NOMO-1 (cell line): ENCODE measurements around the gene ARMC9.

Experiments
- DNase-seq, 2 experiments: peaks; one replicate each; lab custom pipeline; 2025; ENCODE audit not compliant: unreplicated experiment in 2 of 2; lab: John Stamatoyannopoulos, UW

ARMC9 gene, protein sequence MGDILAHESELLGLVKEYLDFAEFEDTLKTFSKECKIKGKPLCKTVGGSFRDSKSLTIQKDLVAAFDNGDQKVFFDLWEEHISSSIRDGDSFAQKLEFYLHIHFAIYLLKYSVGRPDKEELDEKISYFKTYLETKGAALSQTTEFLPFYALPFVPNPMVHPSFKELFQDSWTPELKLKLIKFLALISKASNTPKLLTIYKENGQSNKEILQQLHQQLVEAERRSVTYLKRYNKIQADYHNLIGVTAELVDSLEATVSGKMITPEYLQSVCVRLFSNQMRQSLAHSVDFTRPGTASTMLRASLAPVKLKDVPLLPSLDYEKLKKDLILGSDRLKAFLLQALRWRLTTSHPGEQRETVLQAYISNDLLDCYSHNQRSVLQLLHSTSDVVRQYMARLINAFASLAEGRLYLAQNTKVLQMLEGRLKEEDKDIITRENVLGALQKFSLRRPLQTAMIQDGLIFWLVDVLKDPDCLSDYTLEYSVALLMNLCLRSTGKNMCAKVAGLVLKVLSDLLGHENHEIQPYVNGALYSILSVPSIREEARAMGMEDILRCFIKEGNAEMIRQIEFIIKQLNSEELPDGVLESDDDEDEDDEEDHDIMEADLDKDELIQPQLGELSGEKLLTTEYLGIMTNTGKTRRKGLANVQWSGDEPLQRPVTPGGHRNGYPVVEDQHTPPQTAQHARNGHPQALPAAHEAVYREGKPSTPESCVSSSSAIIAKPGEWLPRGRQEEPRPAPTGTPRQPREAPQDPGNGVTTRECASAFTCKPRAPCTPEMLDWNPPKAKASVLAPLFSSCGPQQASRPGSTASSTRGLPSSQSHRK

DNA sequence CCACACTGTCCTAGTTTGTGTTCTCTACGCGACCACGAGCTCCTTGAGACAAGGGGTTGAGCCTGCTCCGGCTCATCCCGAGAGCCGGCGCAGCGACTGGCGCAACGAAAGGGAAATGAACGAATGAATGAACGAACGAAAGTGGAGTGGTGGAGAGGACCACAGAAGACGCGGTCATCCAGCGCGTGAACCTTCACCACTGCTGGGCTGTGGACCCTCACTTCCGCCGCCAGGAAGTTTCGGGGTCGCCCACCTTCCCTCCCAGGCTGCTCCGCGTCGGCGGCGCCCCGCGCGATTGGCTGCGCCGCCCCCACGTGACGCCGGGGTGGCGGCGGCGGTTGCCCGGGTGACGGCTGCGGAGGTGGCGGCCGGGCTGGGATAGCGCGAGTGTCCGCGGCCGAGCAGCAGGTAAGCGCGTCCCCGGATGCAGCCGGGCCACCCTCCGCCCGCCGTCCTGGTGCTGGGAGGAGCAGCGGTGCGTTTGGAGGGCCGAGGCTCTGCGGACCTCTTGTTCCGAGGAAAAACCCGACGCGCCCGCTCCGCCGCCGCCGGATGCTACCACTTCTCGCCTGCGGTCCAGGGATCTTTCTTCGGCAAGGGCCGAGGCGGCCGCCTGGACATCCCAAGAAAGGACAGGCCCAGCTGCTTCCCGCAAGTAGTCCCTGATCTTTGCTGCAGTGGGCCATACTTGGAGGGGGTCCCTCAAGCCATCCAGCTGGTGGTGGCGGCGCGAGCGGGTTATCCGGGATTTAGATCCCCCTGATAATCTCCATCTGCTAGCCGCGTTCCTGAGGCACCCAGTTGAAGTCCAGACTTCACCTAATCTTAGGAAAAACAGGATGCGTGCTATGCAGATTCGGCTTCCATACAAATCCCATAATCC lies at the start of gene ARMC9:
Gene ARMC9, plus strand, starts transcription at position 341 of the 883 bp plus-strand sequence. CDS start 7,608 bp downstream, outside the sequence.
- peak; percentile 40 to 62 for DNase-seq

DNA sequence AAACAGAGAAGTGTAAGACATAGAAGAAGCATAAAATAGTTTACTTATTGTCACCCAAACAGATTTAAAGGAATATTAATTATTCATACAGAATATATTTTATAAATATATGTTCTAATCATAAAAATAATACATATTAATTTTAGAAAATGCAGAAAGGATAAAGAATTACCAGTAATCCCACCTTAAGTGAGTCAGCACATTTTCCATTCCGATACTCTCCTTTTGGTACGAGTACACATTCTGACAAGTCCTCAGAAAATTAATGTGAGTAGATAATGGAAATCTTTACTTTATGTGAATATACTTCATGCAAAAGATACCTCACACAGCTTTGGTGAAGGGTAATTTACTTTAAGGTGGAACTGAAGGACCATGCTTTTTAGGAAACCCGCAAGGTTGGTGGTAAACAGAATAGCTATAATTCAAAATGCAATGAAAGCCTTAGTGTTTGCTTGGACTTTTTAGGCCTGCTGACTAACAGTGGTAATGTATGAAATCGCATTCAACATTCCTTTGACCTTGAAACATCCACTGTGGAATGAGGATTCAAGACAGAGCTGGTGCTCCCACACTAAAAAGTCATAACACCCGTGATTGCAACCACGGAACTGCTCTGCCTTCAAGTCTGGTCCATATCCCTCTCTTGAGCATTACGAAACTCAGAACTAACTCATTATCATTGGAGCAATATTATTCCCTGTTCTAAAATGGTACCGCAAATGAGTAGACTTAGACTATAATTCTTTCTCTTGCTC lies 45.5 kb upstream of the ARMC9 start:
- DNase-seq: no peak

DNA sequence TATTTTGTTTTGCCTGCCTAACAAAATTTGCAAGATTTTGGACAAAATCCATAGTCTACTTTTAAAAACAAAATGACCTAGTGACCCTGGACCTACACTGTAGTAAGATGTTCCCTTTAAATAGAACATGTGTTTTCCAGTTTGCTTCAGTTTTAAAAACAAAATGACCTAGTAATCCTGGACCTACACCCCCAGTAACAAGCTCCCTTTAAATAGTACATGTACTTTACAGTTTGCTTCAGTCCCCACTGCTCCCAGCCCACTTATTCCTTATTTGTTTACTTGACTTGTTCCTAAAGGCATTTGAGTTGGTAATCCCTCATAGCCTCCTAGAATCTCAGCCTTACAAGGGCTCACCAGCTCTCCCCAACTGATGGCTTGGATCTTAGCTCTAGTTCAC lies 39.1 kb upstream of the ARMC9 start:
- DNase-seq: no peak

DNA sequence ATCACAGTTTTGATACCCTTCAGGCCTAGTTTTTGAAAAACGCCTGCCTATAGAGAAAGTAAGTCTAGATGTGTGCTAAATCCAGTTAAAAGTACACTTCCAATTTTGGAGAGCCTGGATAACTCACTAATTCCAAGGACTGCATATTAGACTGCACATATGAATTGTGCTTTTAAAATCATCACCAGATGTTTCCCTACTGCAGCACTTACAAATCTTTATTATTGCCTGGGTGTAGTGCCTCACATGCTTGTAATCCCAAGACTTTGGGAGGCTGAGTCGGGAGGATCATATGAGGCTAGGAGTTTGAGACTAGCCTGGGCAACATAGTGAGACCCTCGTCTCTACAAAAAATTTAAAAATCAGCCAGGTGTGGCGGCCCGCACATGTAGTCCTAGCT lies 37.7 kb upstream of the ARMC9 start:
- no peak for DNase-seq

DNA sequence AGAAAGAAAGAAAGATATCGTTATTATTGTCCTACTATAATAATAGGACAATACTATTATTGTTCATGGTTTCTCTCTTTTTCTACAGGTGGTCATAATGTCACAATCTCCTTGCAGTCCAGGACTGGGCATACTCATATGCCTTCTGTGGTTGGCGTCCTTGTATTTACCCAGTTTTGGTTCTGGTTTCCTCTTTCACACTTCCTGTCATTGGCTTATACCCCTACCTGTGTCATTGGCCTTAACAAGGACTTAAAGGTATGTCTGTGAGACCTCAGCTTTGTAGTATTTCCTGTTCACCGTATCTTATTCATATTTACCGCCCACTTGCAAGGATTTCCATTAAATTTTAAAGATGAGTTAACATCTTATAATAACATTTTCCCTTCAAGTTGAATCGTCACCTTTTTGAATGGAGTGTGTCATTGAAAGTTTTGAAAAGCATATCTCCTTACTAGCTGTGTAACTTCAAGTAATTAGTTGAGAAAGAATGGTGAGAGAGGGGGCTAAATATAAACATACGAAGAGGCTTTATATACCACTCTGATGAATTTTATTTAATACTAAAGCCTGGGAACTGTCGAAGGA lies 37.1 kb upstream of the ARMC9 start:
- DNase-seq: peak in 1 of 2 experiments; percentile 45

DNA sequence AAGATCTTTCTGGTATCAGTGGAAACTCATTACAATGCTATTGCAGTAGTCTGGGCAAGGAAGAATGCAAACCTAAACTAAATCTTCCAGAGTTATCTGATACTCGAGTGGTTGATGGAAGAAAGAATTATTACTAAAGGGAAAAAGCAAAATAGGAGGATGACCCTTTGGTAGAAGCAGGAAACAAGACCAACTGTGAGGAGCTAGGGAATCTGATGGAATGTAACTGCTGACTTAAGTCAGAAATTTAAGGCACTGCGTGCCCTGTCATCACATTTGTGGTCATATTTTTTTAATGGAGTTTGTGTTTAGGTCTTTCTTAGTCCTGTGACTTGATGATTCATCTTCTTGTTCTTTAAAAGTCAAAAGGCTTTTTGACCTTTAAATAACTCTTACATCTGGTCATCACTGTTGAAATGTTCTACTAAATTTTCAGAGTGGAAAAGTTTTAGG lies 36.5 kb upstream of the ARMC9 start:
- peak in 1 of 2 experiments; percentile 5 for DNase-seq

DNA sequence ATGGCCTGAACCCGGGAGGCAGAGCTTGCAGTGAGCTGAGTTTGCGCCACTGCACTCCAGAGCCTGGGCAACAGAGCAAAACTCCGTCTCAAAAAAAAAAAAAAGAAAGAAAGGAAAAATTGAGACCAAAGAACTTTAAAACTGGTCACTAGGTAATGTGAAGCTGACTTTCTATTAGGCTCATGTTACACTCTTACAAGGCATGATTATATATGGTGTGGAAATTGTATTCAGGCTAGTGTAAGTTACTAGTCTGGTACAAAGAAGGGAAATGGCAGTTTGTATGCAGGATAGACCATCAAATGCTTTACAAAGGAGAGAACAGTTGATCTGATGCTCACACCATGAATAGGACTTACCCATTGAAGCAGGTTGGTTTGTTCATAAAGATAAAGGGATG lies 35.4 kb upstream of the ARMC9 start:
- no peak for DNase-seq

DNA sequence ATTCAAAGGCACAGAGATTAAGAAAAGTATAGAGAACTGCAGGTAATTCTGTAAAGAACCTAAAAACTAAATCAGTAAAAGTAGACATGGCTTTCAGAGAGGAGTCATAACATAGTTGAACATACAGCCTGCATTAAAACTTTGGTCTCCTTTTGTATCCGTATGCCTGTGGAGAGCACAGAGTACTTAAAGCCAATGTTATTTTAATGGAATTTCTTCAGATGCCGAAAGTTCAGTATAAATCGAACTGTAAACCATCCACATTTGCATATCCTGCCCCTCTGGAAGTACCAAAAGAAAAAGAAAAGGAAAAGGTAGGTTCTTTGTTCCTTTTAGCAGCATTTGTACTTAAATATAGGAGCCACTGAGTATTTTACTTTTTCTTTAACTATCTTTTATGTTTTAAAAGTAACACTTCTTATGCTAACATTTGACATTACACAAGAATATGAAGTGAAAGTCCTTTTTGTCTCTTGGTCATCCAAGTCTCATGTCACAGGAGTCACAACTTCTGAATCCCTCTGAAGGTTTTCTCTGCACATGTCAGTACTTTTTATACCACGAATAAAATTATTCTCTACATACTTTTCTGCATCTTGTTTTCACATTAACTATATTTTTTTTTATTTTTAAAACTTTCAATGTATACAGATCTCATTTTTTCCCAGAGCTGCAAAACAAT lies 34.9 kb upstream of the ARMC9 start:
- DNase-seq: no peak

DNA sequence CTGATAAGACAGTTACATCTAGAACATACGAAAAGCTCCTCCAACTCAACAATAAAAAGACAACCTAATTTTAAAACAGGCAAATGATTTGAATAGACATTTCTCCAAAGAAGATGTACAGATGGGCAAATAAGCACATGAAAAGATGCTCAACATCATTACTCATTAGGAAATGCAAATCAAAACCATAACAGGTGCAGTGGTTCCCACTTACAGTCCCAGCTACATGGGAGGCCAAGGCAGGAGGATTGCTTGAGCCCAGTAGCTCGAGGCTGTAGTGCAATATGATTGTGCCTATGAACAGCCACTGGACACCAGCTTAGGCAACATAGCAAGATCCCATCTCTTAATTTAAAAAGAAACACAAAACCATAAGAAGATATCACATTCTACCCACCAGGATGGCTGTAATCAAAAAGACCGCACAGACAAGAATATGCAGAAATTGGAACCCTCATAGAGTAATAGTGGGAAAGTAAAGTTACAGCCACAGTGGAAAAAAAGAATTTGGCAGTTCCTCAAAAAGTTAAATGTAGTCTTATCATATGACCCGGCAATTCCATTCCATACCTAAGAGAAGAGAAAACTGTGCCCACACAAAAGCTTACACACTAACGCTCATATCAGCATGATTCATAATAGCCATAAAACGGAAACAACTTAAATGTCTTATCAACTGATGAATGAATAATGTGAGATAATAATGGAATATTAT lies 30.5 kb upstream of the ARMC9 start:
- peak in 1 of 2 experiments; percentile 19 for DNase-seq

DNA sequence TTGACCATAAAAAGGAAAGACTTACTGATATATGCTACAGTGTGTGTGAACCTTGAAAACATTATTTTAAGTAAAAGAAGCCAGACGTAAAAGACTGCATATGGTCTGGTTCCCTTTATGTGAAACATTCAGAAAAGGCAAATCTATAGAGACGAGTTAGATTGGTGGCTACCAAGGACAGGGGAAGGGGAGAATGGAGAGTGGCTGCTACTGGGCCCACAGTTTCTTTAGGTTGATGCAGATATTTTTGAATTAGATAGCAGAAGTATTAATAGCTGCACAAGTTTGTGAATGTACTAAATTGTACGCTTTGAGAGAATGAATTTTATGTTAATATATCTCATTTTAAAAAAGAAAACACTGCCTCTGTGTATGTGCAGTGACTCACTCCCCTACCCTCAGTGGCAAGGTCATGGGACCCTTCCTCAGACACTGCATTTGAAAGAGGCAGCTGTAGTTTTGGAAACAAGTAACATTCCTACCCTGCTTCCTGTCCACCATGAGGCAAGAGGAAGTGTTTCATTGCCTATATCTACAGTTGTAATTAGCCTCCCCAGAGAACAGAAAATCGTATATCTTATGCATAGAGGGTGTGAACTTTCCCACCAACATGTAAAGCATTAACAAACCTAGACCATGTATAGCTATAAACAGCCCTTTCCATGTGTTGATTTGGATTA lies 29.8 kb upstream of the ARMC9 start:
- DNase-seq: peak; percentile 18 to 56

DNA sequence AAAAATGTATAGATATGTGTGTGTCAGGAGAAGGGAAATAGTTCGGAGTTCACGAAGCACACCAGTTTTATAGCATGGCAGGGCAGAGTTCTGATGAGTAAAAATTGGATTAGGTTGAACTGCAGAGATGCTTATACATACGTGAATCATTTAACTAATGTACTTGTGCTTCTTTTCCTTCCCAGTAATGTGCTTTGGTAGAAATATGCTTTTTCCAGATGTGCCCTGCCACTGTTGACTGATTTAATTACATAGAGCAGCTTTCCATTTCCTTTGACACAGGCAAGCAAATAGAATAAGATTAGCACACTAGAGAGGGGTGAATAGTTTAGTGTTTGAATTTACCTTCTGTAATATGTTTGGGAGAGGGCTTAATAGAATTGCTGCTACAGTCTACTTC lies 28.9 kb upstream of the ARMC9 start:
- DNase-seq: no peak

DNA sequence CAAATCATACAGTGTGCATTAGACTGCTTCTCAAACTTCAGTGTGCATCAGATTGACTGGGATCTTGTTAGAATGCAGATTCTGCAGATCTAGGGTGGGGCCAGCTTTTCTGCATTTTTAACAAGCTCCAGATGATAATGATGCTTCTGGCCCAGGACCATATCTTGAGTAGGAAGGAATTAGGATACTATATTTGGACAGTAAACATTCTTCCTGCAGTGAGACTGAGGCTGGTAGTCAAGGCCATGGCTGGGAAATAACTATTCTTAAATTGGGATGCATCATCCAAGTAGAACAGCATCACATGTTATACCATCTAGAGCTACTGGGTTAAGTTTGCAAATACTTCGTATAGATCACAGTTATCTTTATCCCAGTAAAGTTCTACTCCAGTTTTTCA lies 28.4 kb upstream of the ARMC9 start:
- no peak for DNase-seq

DNA sequence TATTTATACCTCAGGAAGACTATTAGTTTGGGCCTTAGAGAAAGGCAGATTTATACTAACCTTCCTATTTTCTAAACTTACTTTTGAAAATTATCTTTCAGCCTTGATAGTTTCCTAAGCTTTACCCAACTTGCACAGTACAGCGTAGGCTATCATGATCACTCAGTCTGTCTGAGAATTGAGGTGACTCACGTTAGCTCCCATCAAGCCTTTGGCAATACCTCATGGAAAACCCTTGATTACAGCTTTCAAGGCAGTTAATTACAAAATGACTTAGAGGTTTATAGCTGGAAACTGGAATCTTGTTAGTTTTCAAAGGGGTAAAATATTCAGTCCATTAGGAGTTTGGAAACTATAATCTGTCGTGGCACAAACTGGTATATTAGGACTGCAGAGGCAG lies 26.4 kb upstream of the ARMC9 start:
- DNase-seq: no peak

DNA sequence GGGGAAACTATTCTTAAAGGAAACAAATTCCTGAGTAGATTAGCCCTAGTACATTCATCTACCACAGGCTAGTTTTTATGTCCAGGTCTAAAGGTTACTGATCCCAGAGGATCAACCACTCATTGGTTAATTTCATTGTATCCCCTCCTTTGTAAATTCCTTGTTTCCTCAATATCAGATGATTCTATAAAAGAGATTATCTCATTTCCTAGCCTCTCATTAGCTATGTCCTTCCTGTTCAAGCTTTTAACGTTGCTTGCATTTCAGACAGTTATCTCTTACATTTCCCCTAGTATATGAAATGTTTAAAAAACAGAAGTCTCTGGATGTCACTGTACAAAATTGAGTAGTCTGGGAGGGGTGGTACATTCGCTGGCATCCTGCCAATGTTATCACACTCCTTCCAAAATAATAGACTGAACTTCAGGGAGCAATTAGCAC lies 24.2 kb upstream of the ARMC9 start:
- DNase-seq: no peak

DNA sequence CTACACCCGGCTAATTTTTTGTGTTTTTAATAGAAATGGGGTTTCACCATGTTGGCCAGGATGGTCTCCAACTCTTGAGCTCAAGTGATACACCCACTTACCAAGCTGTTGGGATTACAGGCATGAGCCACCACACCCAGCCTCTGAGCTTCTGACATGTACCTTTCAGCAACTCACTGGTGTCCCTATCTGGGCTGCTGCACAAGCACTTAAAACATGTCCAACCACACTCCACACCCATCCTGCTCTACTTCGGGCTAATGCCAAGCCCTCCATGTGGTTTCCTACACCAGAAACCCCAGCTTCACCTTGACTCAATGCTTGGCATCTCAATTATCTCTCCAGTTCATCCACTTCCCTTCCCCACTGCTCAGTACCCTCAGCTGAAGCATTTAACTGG lies 22.4 kb upstream of the ARMC9 start:
- DNase-seq: no peak

DNA sequence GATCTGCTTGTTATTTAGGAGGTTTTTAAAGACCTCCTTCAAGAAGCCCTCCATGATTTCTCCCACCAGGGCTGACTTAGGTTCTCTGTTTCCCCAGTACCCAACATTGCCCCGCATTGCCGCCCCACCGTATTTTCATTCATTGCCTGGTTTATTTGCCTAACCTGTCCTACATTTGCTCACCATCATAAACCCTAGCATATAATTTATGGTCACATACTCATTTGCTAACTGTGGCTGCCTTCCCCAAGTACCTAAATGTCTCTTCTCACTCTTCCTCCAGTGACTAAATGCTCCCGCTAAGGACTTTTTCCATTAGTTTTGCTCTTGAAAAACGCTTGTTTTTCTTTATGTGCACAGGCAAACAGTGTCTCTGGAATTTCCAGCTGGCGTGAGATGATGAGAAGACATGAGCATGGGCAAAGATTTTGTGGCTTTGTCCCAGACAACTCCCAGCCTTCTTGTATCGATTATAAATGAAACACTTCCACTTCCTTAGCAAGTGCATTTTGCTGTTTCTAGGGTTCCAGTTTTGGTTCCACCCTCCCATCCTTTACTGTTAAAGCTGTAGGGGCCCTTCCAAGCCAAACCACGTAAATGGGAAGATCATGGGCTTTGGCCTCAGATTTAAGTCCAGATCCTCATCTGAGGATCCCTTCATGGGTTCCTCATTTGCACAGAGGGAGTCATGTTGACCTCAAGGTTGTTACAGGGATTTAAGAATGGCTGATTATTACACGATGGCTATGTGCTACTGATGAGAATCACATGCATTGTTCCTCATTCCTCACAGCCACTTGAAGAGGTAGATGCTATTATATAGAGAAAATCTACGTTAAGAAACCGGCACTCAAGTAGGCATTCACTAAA lies 21.0 kb upstream of the ARMC9 start:
- DNase-seq: peak in 1 of 2 experiments; percentile 13

DNA sequence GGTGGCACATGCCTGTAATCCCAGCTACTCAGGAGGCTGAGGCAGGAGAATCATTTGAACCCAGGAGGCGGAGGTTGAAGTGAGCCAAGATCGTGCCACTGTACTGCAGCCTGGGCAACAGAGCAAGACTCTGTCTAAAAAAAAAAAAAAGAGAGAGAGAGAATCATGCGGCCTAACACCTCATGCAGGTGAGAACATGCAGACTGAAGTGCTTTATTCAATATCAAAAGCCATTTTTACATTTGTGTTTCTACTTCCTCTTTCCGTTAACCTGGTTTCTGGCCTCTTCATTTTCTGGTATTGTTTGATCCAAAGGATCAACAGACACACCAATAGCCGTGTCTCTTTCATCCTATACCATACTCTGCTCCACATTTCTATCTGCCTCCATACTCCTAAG lies 19.6 kb upstream of the ARMC9 start:
- DNase-seq: peak in 1 of 2 experiments; percentile 41
